Vagina (tissue), 2 donors: Measurements from ENCODE around the gene CD180. TPM values are rescaled to one million over a fixed set of nuclear protein-coding genes. Genes with fewer than 3 reads are reported as not detected.

Experiments used
- DNase-seq, 2 donors: peaks; one replicate each; pipeline ENCODE4 v3.0.0-alpha.2; 2017; ENCODE audit errors: extremely low spot score in 2 of 2
- H3K27ac ChIP-seq: fragments of 200-600 bp; sonication (generic); one replicate; pipeline ENCODE4 v1.5.1; 2019
- H3K27me3 ChIP-seq: fragments of 200-600 bp; sonication (generic); one replicate; pipeline ENCODE4 v1.5.1; 2019
- H3K36me3 ChIP-seq, 2 donors: fragments of 200-600 bp; sonication (generic); one replicate each; pipeline ENCODE4 v1.5.1; 2017 to 2019
- H3K4me1 ChIP-seq: fragments of 200-600 bp; sonication (generic); one replicate; pipeline ENCODE4 v1.5.1; 2019
- H3K4me3 ChIP-seq, 2 donors: fragments of 200-600 bp; sonication (generic); 1 replicate in 1 of 2; 2 replicates in 1 of 2; pipeline ENCODE4 v1.5.1; 2016 to 2019
- H3K9me3 ChIP-seq: fragments of 200-600 bp; sonication (generic); one replicate; pipeline ENCODE4 v1.5.1; 2019
- POLR2A ChIP-seq, 2 donors: fragments of 450-650 bp; IDR thresholded peaks; one replicate each; pipeline ENCODE4 v1.6.1; 2017; ENCODE audit warnings: antibody characterized with exemption in 2 of 2, mild to moderate bottlenecking in 2 of 2, moderate library complexity in 2 of 2
- POLR2AphosphoS5 ChIP-seq, 2 donors: sonication (generic); formaldehyde crosslinking; IDR thresholded peaks; one replicate each; pipeline ENCODE4 v1.9.0; 2017; ENCODE audit warnings: antibody characterized with exemption in 2 of 2, mild to moderate bottlenecking in 2 of 2, low read depth in 1 of 2; ENCODE audit not compliant: insufficient read depth in 1 of 2
- intact Hi-C: fragments of 100-400 bp; cut with DNase I; formaldehyde crosslinking; loops from one replicate; pipeline ENCODE4 v1.15.1; 2023
- total RNA-seq: library from RNA; depleted of rRNA; stranded (reverse); fragments of >200 nt; gene quantifications from one replicate; pipeline ENCODE4 v1.2.3, GENCODE V29; 2016
- TF ChIP-seq, protein P1 (sequence below), 3 experiments: fragments of 450-650 bp in 2 of 3; fragments of 200-600 bp in 1 of 3; sonication (generic) in 1 of 3; IDR thresholded peaks; one replicate each; pipeline ENCODE4 v1.5.1; 2017 to 2019; ENCODE audit warnings: antibody characterized with exemption in 3 of 3, mild to moderate bottlenecking in 2 of 3, moderate library complexity in 2 of 3

The CD180 gene
- total RNA-seq, 1 donor from 2014 or later: 2.0 TPM

DNA sequence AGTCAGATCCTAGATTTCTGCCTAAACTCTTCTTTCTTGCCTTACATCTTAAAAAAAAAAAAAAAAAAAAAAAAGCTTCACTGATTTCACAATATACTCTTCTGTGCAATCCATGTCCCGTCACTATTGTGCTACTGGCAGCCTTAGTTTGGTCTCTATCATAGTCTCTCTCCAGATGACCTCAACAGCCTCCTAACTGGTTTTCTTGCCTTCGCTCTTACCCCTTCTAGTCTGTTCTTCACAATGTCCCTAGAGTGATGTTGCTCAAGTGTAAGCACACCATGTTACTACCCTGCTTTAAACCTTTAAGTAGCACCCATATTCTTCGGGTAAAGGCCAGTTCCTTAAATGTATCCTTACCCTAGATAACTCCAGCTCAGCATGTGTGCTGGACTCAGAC lies 25.8 kb downstream of the CD180 start:
- H3K36me3 ChIP-seq: no peaks in the 10 kb centered on the region

DNA sequence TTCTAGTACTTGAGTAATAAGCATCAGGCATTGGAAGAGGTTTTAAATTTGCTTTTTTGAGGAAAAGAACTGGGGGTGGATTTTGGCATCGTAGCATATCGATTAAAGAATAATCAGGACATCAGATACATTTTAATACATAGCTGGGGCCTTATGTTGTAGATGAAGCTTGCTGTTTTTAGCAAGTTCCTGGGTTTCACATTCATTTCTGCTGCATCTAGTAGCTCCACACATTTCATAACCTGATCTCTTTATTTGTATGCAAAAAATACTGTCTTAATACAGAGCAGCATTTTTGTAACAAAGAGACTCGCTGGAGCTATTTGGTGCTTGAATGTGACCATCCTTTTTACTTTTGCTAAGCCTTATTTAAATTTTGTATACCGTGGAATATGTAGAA lies 28.5 kb downstream of the CD180 start:
- intact Hi-C loops: no loop called here
- Histone ChIP-seq H3K27me3 (no peaks in the 10 kb centered on the region), H3K27ac (no peak overlapping the region), H3K36me3 (peaks cover 0 to 26% of the 10 kb centered on the region in 2 donors), H3K4me1 (peaks cover 22% of the 10 kb centered on the region), H3K4me3 (no peak overlapping the region), H3K9me3 (no peaks in the 10 kb centered on the region)
- TF ChIP-seq, protein P1, sequence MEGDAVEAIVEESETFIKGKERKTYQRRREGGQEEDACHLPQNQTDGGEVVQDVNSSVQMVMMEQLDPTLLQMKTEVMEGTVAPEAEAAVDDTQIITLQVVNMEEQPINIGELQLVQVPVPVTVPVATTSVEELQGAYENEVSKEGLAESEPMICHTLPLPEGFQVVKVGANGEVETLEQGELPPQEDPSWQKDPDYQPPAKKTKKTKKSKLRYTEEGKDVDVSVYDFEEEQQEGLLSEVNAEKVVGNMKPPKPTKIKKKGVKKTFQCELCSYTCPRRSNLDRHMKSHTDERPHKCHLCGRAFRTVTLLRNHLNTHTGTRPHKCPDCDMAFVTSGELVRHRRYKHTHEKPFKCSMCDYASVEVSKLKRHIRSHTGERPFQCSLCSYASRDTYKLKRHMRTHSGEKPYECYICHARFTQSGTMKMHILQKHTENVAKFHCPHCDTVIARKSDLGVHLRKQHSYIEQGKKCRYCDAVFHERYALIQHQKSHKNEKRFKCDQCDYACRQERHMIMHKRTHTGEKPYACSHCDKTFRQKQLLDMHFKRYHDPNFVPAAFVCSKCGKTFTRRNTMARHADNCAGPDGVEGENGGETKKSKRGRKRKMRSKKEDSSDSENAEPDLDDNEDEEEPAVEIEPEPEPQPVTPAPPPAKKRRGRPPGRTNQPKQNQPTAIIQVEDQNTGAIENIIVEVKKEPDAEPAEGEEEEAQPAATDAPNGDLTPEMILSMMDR (IDR thresholded peaks at IDR 0.05): no peak
- no peak for TF ChIP-seq POLR2AphosphoS5 (IDR thresholded peaks at IDR 0.05; ENCODE audit: insufficient read depth in 1 of 2, low read depth in 1 of 2)
- TF ChIP-seq POLR2A (IDR thresholded peaks at IDR 0.05): no peak
- no peak for DNase-seq

More for the DNA sequence above, 25.8 kb downstream of the CD180 start:
- no peaks in the 10 kb centered on the region for H3K27me3 ChIP-seq
- intact Hi-C loops: no loop called here
- peak in 1 of 2 donors; percentile 37 for DNase-seq
- peaks cover 12% of the 10 kb centered on the region for H3K4me1 ChIP-seq
- H3K27ac ChIP-seq: no peak overlapping the region
- no peaks in the 10 kb centered on the region for H3K9me3 ChIP-seq
- no peak overlapping the region for H3K4me3 ChIP-seq
- TF ChIP-seq, protein P1 (IDR thresholded peaks at IDR 0.05): no peak
- no peak for TF ChIP-seq POLR2A (IDR thresholded peaks at IDR 0.05)
- TF ChIP-seq POLR2AphosphoS5 (IDR thresholded peaks at IDR 0.05; ENCODE audit: insufficient read depth in 1 of 2, low read depth in 1 of 2): no peak

DNA sequence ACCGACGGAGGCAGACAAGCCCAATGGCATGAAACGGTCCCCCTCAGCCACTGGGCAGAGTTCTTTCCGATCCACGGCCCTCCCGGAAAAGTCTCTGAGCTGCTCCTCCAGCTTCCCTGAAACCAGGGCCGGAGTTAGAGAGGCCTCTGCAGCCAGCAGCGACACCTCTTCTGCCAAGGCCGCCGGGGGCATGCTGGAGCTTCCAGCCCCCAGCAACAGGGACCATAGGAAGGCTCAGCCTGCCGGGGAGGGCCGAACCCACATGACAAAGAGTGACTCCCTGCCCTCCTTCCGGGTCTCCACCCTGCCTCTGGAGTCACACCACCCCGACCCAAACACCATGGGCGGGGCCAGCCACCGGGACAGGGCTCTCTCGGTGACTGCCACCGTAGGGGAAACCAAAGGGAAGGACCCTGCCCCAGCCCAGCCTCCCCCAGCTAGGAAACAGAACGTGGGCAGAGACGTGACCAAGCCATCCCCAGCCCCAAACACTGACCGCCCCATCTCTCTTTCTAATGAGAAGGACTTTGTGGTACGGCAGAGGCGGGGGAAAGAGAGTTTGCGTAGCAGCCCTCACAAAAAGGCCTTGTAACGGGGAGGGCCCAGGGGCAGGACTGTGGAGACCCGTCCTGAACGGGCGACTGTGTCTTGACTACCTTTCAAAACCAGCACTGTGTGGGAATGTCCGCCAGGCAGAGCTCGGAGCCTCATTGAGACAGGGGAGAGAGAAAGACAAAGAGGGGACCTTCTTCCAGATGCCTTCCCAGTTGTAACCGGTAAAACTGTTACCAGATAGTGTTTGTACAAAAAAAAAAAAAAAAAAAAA lies 29.9 kb downstream of the CD180 start:
- intact Hi-C loops: no loop called here
- peaks cover 0 to 33% of the 10 kb centered on the region in 2 donors for H3K36me3 ChIP-seq
- H3K4me1 ChIP-seq: peaks cover 28% of the 10 kb centered on the region
- peak overlapping the region; percentile 76 for H3K27ac ChIP-seq
- H3K27me3 ChIP-seq: no peaks in the 10 kb centered on the region
- DNase-seq: no peak
- peak overlapping the region; percentile 33 to 34 for H3K4me3 ChIP-seq
- TF ChIP-seq POLR2A (IDR thresholded peaks at IDR 0.05) (no peak), POLR2AphosphoS5 (IDR thresholded peaks at IDR 0.05; ENCODE audit: insufficient read depth in 1 of 2, low read depth in 1 of 2) (no peak)
- TF ChIP-seq, protein P1 (IDR thresholded peaks at IDR 0.05): no peak
- no peaks in the 10 kb centered on the region for H3K9me3 ChIP-seq

DNA sequence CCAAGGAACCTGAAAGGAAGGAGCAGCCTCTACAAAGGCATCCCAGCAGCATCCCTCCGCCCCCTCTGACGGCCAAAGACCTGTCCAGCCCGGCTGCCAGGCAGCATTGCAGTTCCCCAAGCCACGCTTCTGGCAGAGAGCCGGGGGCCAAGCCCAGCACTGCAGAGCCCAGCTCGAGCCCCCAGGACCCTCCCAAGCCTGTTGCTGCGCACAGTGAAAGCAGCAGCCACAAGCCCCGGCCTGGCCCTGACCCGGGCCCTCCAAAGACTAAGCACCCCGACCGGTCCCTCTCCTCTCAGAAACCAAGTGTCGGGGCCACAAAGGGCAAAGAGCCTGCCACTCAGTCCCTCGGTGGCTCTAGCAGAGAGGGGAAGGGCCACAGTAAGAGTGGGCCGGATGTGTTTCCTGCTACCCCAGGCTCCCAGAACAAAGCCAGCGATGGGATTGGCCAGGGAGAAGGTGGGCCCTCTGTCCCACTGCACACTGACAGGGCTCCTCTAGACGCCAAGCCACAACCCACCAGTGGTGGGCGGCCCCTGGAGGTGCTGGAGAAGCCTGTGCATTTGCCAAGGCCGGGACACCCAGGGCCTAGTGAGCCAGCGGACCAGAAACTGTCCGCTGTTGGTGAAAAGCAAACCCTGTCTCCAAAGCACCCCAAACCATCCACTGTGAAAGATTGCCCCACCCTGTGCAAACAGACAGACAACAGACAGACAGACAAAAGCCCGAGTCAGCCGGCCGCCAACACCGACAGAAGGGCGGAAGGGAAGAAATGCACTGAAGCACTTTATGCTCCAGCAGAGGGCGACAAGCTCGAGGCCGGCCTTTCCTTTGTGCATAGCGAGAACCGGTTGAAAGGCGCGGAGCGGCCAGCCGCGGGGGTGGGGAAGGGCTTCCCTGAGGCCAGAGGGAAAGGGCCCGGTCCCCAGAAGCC lies 30.8 kb downstream of the CD180 start:
- H3K4me1 ChIP-seq: peaks cover 37% of the 10 kb centered on the region
- intact Hi-C loops: no loop called here
- no peak for DNase-seq
- peak overlapping the region; percentile 76 for H3K27ac ChIP-seq
- H3K4me3 ChIP-seq: peak overlapping the region; percentile 33 to 34
- no peaks in the 10 kb centered on the region for H3K9me3 ChIP-seq
- H3K27me3 ChIP-seq: no peaks in the 10 kb centered on the region
- TF ChIP-seq, protein P1 (IDR thresholded peaks at IDR 0.05): peak; percentile 30 to 53 (median 49)
- TF ChIP-seq POLR2AphosphoS5 (IDR thresholded peaks at IDR 0.05; ENCODE audit: insufficient read depth in 1 of 2, low read depth in 1 of 2): no peak
- no peak for TF ChIP-seq POLR2A (IDR thresholded peaks at IDR 0.05)
- H3K36me3 ChIP-seq: peaks cover 0 to 33% of the 10 kb centered on the region in 2 donors
